HL-60 (cell line): ENCODE data around the gene SLC1A1.
"Not testable (repeated sequence)": the region's sequence is repeated elsewhere in the genome, so short reads cannot be mapped to it uniquely, and the experiment has no call there.

ENCODE experiments used
- DNase-seq, 2 experiments: peaks; one replicate each; pipeline ENCODE4 v3.0.0-alpha.2; 2010 to 2020; ENCODE audit warnings: low read depth in 1 of 2, low spot score in 1 of 2
- H3K27ac ChIP-seq: fragments of 250-450 bp; sonication (Bioruptor Pico); replicated peaks from 2 replicates; pipeline ENCODE4 v1.5.1; 2020; ENCODE audit warnings: mild to moderate bottlenecking, moderate library complexity
- H3K27me3 ChIP-seq: fragments of 250-450 bp; sonication (Bioruptor Pico); 2 replicates; pipeline ENCODE4 v1.5.1; 2021; ENCODE audit warnings: mild to moderate bottlenecking, moderate library complexity; ENCODE audit not compliant: insufficient read depth, poor library complexity, severe bottlenecking
- H3K4me3 ChIP-seq: replicated peaks from 2 replicates; pipeline ENCODE4 v1.5.1; 2011; ENCODE audit warnings: mild to moderate bottlenecking, control low read depth, low read length; ENCODE audit not compliant: insufficient read depth
- CTCF ChIP-seq: IDR thresholded peaks from one replicate; pipeline ENCODE4 v1.5.1; 2011; ENCODE audit warnings: low read length, control low read depth, inconsistent platforms; ENCODE audit not compliant: insufficient read depth
- GABPA ChIP-seq: IDR thresholded peaks from 2 replicates; pipeline ENCODE4 v1.6.1; 2012; ENCODE audit warnings: low read depth
- POLR2AphosphoS5 ChIP-seq: IDR thresholded peaks from 2 replicates; pipeline ENCODE4 v1.6.1; 2012; ENCODE audit warnings: low read depth
- SPI1 ChIP-seq: IDR thresholded peaks from 2 replicates; pipeline ENCODE4 v1.6.1; 2012; ENCODE audit warnings: low read depth, mild to moderate bottlenecking, borderline replicate concordance
- TF ChIP-seq, protein P1 (sequence below): IDR thresholded peaks from 2 replicates; pipeline ENCODE4 v1.6.1; 2012; ENCODE audit warnings: low read depth; ENCODE audit not compliant: insufficient replicate concordance

The SLC1A1 gene

DNA sequence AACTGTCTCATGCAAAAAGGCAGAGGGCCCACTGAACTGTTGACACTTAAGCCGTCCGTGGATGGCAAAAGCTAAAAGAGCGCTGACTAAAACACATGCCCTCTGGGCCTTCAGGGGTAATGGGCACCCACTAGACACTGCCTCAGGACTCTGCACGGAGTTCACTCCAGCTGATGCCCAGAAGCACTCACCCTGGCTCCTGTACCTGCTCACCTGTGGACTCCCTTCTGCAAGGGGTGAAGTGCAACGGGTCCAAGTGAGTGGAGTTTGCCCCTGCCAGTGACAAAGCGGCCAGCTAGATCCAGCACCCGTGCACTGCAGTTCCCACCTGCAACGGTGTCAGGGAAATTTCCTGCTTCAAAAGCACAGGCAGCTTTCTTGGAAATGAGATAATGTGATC lies 50.2 kb downstream of the SLC1A1 start:
- Histone ChIP-seq H3K27me3 (no peaks in the 10 kb centered on the region), H3K27ac (no peak overlapping the region), H3K4me3 (no peak overlapping the region)
- DNase-seq: no peak
- TF ChIP-seq SPI1 (no peak), CTCF (no peak), GABPA (no peak), POLR2AphosphoS5 (no peak)
- TF ChIP-seq, protein P1, sequence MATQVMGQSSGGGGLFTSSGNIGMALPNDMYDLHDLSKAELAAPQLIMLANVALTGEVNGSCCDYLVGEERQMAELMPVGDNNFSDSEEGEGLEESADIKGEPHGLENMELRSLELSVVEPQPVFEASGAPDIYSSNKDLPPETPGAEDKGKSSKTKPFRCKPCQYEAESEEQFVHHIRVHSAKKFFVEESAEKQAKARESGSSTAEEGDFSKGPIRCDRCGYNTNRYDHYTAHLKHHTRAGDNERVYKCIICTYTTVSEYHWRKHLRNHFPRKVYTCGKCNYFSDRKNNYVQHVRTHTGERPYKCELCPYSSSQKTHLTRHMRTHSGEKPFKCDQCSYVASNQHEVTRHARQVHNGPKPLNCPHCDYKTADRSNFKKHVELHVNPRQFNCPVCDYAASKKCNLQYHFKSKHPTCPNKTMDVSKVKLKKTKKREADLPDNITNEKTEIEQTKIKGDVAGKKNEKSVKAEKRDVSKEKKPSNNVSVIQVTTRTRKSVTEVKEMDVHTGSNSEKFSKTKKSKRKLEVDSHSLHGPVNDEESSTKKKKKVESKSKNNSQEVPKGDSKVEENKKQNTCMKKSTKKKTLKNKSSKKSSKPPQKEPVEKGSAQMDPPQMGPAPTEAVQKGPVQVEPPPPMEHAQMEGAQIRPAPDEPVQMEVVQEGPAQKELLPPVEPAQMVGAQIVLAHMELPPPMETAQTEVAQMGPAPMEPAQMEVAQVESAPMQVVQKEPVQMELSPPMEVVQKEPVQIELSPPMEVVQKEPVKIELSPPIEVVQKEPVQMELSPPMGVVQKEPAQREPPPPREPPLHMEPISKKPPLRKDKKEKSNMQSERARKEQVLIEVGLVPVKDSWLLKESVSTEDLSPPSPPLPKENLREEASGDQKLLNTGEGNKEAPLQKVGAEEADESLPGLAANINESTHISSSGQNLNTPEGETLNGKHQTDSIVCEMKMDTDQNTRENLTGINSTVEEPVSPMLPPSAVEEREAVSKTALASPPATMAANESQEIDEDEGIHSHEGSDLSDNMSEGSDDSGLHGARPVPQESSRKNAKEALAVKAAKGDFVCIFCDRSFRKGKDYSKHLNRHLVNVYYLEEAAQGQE: no peak

- H3K27me3 ChIP-seq: no peaks in the 10 kb centered on the region
- H3K27ac ChIP-seq: no peak overlapping the region
- no peak overlapping the region for H3K4me3 ChIP-seq
- DNase-seq: no peak
- no peak for TF ChIP-seq SPI1
- no peak for TF ChIP-seq GABPA
- no peak for TF ChIP-seq POLR2AphosphoS5
- TF ChIP-seq, protein P1: no peak
Measured at GRCh38 chr9:4541281-4541680, 51.0 kb downstream of the SLC1A1 start.

- Histone ChIP-seq H3K27me3 (no peaks in the 10 kb centered on the region), H3K27ac (no peak overlapping the region), H3K4me3 (no peak overlapping the region)
- no peak for DNase-seq
- TF ChIP-seq POLR2AphosphoS5 (no peak), CTCF (no peak), GABPA (no peak), SPI1 (no peak)
- TF ChIP-seq, protein P1: no peak
Measured at GRCh38 chr9:4541856-4542255, 51.6 kb downstream of the SLC1A1 start.

GRCh38 chr9:4544714-4545113 lies 54.4 kb downstream of the SLC1A1 start:
- H3K4me3 ChIP-seq, DNase-seq, H3K27me3 ChIP-seq, H3K27ac ChIP-seq: not testable (repeated sequence)
